GM21529 (cell line): ENCODE data around the gene LIG3.
"Not testable (repeated sequence)": the region's sequence is repeated elsewhere in the genome, so short reads cannot be mapped to it uniquely, and the experiment has no call there.

Source experiments
- ATAC-seq: cut with Tn5 transposase; IDR thresholded peaks from one replicate; pipeline ENCODE4 v1.9.1; 2021; ENCODE audit not compliant: unreplicated experiment

LIG3 gene

DNA sequence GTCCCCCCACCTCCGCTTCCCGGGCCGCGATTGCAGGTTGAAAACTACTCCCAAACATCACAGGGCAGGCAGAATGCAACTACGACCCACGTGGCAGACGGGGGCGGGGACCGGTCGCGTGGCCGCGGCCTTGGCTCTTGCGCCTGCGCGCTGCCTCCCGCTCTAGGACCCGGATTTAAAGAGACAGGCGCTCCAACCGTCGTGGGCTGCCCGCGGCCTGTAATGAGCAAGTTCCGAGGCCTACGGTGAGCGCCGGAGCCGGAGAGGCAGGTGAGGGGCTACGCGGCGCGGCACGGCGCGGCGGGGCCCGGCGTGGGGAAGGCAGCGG, at the start of gene LIG3:
LIG3 (plus strand) TSS at position 160 of the 328 bp plus-strand sequence. CDS start 2,494 bp downstream, outside the sequence.
- peak; percentile 76 for ATAC-seq

DNA sequence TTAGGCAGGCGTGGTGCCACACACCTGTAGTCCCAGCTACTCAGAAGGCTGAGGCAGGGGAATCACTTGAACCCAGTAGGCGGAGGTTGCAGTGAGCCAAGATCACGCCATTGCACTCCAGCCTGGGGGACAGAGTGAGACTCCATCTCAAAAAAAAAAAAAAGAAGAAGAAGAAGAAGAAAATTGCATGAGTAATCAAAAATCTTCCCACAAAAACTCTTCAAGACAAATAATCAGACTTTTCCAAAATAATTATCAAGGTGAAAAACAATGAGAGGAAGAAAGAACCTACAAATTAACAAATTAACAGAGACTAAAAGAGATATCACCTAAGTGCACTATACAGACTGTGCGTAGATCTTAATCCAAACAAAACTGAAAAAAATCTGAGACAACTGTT, 29.5 kb upstream of the LIG3 start:
- ATAC-seq: not testable (repeated sequence)

DNA sequence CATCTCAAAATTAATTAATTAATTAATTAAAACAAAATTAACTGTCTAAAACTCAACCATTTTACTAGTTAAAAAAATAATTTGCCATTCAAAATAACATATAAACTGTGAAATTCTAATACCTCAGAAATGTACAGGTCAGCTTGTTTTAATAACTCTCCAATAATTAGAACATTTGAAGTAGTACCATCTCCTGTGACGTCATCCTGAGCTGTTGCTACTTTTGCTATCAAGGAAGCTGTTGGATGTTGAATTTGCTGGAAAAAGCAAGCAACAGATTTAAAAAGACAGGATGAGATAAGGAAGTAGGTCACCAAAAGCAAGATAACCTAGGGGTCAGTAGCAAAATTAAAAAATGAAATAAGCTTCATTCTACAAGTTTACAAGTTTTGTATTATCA, 21.9 kb upstream of the LIG3 start:
- ATAC-seq: no peak

DNA sequence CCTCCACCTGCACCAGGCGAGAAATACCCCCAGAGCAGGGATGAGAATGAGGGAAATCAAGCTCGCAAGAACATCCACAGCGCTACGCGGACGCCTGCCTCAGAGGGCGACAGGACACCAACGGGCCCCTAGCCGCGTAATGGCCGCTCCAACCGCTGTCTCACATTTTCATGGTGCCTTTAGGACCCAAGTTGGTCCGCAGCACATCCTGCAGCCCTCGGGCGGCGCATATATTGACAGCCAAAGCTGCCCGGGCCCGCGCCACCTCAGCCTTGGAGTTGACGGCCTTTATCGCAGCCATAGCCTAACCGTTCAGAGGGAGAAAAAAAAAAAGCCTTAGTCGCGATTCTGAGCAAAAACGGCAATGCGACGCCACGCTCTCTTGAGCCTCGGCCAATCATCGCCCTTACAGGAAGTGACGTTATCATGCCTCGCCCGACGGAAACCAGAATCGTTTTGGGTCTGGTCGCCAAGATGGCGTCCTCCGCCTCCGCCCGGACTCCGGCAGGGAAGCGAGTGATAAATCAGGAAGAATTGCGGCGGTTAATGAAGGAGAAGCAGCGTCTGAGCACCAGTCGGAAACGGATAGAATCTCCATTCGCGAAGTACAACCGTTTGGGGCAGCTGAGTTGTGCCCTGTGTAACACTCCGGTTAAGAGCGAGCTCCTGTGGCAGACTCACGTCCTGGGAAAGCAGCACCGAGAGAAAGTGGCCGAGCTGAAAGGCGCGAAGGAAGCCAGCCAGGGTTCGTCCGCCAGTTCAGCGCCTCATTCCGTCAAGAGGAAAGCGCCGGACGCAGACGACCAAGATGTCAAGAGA, 19.0 kb upstream of the LIG3 start, which contains the start of the genes CCT6B and ZNF830:
CCT6B (minus strand) TSS at position 368 of the 819 bp plus-strand sequence; CDS start at position 301, 67 bp downstream.
ZNF830 (plus strand) TSS at position 448 of the 819 bp plus-strand sequence; CDS start at position 475, 27 bp downstream.
- peak; percentile 90 for ATAC-seq

DNA sequence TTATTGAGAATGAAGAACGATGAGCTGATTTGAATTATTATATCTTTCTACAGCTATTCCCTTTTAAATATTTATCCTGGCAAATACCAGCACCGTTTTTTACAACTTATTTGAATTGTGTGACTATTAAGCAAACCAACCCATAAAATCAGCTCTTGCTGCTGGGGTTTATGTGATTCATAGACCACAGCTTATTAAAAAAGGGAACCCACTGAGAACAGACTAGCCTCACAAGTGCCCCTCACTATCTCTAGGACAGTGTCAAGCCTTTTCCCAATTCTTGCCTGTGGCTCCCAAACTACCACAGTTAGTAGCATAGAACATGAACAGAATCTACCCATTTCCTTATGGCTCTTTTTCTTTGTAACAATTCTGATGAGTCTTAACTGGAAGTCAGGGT, 6.1 kb upstream of the LIG3 start:
- no peak for ATAC-seq

DNA sequence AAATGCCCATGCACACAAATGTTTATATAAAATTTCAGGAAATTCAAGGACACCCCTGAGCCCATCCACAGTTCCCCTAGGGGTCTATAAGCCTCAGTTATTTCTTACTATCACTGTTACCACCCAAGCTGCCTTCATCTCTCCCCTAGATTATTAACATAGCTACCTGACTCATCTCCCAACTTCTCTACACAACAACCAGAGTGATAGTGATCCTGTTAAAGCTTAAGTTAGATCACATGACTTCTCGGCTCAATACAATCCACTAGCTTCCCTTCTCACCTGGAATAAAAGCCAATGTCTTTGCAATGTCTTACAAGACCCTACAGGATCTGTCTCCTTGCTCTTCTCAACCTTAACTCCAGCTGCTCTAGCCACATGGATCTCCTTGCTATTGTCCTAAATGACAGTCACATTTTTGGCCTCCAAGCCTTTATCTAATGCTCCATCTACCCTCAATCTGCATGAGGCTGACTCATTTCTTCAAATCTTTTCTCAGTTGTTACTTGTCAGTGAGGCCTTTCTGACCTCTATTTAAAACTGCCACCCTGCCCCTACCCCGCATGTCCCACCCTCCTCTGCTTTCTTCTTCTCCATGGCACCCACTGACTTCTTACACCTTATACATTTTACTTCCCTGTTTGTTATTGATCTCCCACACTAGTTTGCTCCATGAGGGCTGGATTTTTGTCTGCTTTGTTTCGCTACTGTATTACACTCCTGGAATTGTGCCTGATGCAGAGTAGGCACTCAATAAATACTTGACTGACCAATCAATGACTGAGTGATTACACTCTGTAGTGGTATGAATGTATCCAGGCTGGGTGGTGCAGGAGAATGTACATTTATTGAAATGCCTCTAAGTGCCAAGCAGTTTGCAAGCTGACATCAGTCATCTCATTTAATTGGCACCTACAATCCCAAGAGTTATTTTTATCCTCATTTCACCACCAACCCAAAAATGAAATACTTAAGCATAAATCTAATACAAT, 5.2 kb upstream of the LIG3 start:
- no peak for ATAC-seq

DNA sequence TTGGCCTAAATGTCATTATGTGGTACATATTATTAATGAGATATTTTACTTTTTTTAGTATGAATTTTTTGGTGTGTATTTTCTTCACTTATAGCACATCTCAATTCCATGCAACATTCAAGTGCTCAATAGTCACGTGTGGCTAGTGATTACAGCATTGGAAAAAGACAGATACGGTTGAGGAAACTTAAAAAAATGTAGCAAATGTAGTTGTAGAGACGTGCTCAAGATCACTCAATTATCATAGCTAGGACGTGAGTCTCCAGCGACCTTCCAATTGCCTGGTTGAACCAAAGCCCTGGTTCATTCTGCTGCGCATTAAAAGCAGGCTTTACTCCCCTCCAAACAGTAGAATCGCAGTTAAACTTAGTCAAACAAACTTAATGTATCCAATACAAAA, 1.2 kb upstream of the LIG3 start:
- no peak for ATAC-seq

DNA sequence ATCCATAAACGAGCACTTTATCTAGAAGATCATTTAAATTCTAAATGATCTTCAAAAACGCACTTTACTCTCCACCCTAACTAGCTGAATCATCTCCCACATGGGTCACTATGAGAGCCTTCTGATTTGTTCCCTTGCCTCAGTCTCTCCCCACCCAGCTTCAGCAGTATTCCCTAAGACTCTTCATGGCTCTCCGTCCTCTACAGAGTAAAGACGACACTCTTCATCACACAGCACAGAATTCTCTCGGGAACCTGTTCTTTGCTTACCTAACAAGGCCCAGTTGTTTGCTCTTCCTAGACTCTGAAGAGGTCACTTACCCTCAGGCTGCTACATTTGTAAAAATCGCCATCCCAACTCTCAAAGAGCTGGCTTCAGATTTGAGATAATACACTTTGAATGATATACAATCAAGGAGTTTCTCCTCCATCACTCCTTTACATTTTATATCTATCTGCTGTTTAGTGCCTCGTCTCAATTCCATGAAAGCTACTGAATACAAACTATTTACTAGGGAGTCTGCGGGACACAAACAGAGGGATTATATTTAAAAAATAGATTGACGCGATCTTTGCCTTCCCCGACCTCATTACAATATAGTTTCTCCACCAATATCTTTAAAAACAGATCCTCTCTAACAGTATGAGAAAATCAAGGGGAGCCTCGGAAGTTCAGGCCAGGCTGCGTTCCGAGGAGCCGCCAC, 511 bp upstream of the LIG3 start:
- ATAC-seq: no peak

DNA sequence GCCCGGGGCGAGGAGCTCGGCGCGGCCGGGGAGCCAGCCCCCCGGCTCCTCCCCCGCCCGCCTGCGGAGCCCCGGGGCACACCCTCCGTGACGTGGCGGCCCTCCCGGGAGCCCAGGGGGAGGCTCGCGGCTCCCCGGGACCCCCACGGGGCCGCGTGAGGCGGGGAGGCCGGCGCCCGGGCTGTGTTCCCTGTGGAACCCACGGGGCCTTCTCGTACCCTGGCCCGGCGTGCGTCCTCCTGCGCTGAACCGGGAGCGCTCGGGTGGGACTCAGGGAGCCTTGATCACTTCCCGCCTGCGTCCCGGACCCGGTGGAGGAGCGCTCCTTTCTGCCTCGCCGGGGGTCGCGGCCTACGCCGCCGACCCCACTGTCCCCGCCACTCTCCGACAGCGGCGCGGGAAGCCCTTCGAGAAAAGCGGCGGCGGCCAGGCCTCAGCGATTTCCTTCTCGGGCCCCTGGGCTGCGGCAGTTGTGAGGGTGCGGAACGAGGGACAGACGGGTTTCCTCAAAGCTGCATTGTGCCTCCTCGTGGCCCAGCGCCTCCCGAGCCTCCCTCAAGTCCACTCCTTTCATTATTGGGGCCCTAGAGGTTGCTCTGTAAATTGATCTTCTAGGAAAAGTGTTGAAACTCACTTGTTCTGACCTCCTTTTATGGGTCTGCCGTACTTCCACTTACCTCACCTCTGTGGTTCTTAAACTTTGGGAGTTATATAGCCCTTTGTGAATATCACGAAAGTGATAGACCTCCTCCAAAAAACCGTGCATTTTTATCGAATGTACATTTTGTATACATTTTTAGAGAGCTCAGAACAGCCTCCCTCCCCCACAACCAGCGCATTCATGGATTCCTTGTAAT, 597 bp downstream of the LIG3 start:
- ATAC-seq: peak; percentile 72

DNA sequence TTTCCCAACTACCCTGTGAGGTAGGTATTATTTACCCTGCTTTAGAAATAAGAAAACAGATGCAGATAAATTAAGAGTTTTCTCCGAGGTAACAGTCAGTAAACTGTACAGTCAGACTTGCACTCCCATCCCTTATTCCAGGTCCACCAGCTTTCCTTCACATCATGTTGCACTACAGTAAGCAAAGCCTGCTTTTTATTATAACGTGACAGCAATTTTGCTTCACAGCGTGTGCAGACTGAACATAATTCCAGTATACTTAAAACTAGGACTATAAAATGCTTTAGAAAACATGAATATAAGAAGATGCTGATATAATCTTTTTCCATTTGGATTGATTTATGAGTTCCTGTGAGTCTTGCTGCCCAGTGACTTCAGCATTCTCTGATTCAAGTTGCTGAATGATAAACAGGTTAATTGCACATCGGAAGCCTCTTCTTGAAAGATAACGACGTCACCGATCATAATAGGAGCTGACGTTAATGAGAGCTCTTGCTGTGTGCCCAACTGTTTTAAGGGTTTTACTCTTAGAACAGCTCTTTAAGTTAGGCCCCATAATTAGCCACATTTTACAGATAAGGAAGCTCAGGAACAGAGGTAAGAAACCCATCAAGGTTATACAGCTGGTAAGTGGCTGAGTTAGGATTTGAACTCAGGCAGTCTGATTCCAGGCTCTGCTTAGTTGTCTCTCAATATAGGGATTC, 1.4 kb downstream of the LIG3 start:
- ATAC-seq: no peak

DNA sequence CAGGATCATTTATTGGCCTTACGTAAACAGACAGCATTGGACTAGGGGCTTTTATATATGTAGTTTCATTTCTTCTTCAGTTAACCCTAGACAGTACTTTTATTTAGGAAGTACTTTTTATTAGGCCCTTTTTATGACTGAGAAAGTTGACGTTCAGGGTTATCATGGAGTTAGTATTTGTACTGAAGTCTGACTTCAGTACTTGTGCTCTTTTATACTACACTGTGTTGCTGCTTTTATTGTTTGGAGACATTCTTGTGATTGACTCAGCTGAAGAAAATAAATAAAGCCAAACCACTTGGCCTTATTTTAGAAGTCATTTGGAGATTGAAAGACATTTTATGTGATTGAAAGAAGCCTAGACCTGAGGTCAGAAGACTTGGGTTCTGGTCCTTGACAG, 6.9 kb downstream of the LIG3 start:
- no peak for ATAC-seq

DNA sequence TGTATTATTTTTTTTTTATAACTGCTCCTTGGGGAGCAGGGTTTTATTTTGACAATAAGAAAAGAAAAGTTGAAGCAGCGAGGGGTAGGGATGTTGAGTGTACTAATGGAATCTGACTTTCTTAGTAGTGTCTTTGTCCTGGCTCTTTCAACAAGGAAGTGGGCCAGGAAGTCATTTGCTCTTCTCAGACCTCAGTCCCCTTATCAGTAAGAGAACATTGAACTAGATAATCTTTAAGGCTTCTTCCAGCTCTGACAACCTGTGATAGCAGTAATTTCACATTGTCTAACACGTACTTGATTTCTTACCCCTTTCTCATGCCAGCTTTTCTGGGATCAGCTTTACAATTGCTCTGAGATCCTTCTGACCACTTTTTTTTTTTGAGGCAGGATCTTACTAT, 8.3 kb downstream of the LIG3 start:
- ATAC-seq: no peak

DNA sequence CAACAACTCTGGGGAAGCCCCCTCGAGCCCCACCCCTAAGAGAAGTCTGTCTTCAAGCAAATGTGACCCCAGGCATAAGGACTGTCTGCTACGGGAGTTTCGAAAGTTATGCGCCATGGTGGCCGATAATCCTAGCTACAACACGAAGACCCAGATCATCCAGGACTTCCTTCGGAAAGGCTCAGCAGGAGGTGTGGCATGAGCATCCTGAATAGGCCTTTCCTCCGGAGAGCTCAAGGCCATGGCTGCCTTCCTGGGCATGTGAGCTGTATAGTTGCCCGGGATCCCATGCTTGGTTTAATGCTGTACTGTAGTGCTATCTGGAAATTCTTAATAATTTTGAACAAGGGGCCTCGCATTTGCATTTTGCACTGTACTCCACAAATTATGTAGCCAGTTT, 9.2 kb downstream of the LIG3 start:
- no peak for ATAC-seq

DNA sequence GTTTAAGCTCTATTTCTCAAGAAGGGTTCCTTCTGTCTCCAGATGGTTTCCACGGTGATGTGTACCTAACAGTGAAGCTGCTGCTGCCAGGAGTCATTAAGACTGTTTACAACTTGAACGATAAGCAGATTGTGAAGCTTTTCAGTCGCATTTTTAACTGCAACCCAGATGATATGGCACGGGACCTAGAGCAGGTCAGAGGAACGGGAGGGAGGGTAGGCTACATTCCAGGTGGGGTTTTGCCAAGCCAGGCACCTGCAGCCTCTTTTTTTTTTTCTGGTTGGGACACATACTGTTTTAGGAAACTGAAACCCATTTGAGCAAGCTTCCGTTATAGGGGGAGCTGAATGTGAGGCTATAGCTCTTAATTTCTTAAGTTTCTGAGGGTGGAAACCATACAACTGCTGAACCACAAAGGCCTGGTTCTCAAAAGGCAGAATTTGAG, 10.6 kb downstream of the LIG3 start:
- no peak for ATAC-seq

DNA sequence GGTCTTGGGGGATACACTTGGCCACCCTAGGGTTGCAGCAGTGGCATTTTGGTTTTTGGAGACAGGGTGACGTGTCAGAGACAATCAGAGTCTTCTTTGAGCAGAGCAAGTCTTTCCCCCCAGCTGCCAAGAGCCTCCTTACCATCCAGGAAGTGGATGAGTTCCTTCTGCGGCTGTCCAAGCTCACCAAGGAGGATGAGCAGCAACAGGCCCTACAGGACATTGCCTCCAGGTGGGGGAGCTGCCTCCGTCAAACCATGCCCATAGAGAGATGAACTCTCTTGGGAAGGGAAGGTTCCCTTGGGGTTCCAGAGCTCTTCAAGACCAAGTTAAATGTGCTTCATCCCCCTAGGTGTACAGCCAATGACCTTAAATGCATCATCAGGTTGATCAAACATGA, 11.3 kb downstream of the LIG3 start:
- ATAC-seq: no peak

DNA sequence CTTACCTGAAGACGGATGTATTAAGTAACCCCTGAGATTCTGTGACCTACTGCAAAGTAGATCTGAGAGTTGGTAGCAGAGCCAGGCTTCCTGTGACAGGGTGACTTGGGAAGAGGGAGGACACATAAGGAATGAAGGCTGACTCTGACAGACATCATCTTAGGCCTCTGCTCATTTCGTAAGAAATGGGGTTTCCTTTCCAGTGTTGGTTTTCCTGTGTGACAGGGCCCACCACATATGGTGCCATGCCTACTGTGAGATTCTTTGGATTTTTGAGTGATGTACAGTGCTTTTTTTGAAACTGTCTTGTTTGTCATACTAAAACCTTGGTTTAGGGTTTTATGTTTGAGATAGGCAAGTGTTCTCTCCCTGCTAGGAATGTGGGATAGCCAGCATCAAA, 12.7 kb downstream of the LIG3 start:
- no peak for ATAC-seq

DNA sequence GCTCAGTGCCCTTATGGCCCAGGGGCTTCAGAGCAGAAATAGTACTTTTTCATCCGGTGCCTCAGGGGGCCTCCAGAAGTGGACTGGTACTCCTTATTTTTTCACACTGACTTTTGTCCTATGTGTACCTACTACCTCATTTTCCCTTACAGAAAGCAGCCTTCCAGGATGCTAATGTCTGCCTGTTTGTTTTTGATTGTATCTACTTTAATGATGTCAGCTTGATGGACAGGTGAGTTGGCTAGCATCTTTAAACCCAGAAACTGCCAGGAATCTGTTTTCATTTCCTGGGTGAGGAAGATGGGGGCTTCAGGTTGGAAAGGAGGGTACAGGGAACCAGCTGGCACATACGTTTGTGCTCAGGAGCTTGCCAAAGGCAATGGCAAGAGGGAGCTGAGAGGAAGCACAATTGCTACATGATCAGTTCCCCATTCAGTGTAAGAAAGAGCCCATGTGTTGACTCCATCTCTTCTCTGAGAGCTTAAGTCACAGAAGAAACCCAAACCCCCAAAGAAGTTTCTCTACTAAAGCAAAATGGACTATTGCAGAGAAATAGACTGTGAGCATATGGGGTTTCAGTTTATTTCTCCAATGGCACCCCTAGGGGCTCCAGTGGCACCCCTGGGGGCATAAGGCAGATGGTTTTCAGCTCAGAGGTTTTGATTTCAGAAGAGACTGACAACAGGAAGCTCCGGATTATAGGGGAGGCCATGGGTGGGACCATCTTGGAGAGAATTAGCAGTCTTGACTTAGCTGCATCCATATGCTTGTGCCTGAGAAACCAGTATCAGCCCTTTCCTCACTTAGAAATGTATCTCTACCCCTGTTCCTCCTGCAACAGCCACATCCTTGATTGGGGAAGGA, 16.3 kb downstream of the LIG3 start:
- no peak for ATAC-seq

DNA sequence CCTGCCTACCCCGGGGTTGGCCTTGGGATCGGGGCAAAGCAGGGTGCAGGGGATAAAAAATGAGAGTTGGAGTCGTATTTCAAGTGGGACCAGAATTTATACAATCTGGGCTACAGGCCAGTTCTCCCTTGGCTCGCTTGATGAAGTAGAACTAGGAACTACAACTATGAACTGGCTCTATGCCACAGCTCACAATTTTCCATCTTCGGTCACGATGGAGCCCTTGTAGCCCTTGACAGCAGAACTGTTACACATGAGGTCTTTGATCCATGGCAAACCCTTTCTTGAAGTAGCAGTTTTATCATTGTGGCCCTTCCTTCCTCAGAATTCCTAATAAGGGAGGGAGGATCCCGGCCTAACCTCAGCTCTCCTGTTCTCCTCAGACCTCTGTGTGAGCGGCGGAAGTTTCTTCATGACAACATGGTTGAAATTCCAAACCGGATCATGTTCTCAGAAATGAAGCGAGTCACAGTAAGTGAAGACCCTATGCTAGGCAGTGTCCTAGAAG, 17.1 kb downstream of the LIG3 start:
- no peak for ATAC-seq
